ENCODE results near the gene MYOD1. TPM values are rescaled to one million over a fixed set of nuclear protein-coding genes. Genes with fewer than 3 reads are reported as not detected.

The MYOD1 gene
- not detected for total RNA-seq
- long read RNA-seq: 0 reads

GRCh38 chr11:17719028-17719937 lies at the start of gene MYOD1:
Gene MYOD1 (plus strand): TSS chr11:17719571. CDS start chr11:17719783, 212 bp downstream.
- H3K27me3 ChIP-seq: peaks cover 18 to 41% of the 10 kb centered on the region in 2 donors
- WGBS (ENCODE audit: insufficient coverage, low coverage, low lambda C conversion rate, missing lambda C conversion rate): 1% methylated on average over 7 of the region's 68 CpGs
- no peaks in the 10 kb centered on the region for H3K4me1 ChIP-seq
- ATAC-seq (peak in 2 of 4 donors; percentile 15 to 24), DNase-seq (no peak)
- H3K27ac ChIP-seq: no peak within 1 kb of the TSS
- H3K4me3 ChIP-seq: no peak within 1 kb of the TSS
- no peaks in the 10 kb centered on the region for H3K36me3 ChIP-seq
- TF ChIP-seq POLR2A (IDR thresholded peaks at IDR 0.05) (no peak), CTCF (IDR thresholded peaks at IDR 0.05) (no peak)
- no peaks in the 10 kb centered on the region for H3K9me3 ChIP-seq
- intact Hi-C loops (cut with DNase I): no loop called here

GRCh38 chr11:17672469-17672868 lies 46.9 kb upstream of the MYOD1 start:
- Histone ChIP-seq H3K27me3 (peaks cover 0 to 5% of the 10 kb centered on the region in 2 donors), H3K27ac (no peak overlapping the region), H3K36me3 (no peaks in the 10 kb centered on the region), H3K4me1 (no peaks in the 10 kb centered on the region), H3K9me3 (no peaks in the 10 kb centered on the region), H3K4me3 (no peak overlapping the region)
- TF ChIP-seq CTCF (IDR thresholded peaks at IDR 0.05): no peak
- TF ChIP-seq POLR2A (IDR thresholded peaks at IDR 0.05): no peak
- 77% methylated on average over 3 of the region's 7 CpGs for WGBS (ENCODE audit: insufficient coverage, low coverage, low lambda C conversion rate, missing lambda C conversion rate)
- intact Hi-C loops (cut with DNase I): no loop called here
- ATAC-seq: no peak
- no peak for DNase-seq

GRCh38 chr11:17673951-17674350 lies 45.4 kb upstream of the MYOD1 start:
- intact Hi-C loops (cut with DNase I): no loop called here
- no peaks in the 10 kb centered on the region for H3K4me1 ChIP-seq
- WGBS (ENCODE audit: insufficient coverage, low coverage, low lambda C conversion rate, missing lambda C conversion rate): 50% methylated on average over 1 of the region's 1 CpG
- no peak overlapping the region for H3K27ac ChIP-seq
- ATAC-seq: no peak
- no peak overlapping the region for H3K4me3 ChIP-seq
- no peak for TF ChIP-seq CTCF (IDR thresholded peaks at IDR 0.05)
- no peak for TF ChIP-seq POLR2A (IDR thresholded peaks at IDR 0.05)
- H3K36me3 ChIP-seq: no peaks in the 10 kb centered on the region
- H3K9me3 ChIP-seq: no peaks in the 10 kb centered on the region
- DNase-seq: no peak
- peaks cover 0 to 2% of the 10 kb centered on the region in 2 donors for H3K27me3 ChIP-seq

- no peak overlapping the region for H3K4me3 ChIP-seq
- DNase-seq (no peak), ATAC-seq (no peak)
- intact Hi-C loops (cut with DNase I): no loop called here
- H3K27me3 ChIP-seq: no peaks in the 10 kb centered on the region
- no peak overlapping the region for H3K27ac ChIP-seq
- no peaks in the 10 kb centered on the region for H3K36me3 ChIP-seq
- H3K4me1 ChIP-seq: no peaks in the 10 kb centered on the region
- H3K9me3 ChIP-seq: no peaks in the 10 kb centered on the region
- no peak for TF ChIP-seq POLR2A (IDR thresholded peaks at IDR 0.05)
- TF ChIP-seq CTCF (IDR thresholded peaks at IDR 0.05): no peak
Measured at GRCh38 chr11:17682848-17683247, 36.5 kb upstream of the MYOD1 start.
